Tongue (tissue), 2 donors: ENCODE results near the gene DNPH1. TPM values are rescaled to one million over a fixed set of nuclear protein-coding genes. Genes with fewer than 3 reads are reported as not detected.
A peak's percentile ranks its signal among the peaks of the same experiment; 100 is the strongest.

Experiments
- DNase-seq: peaks from one replicate; pipeline ENCODE4 v3.0.0-alpha.2; 2015
- total RNA-seq: library from RNA; depleted of rRNA; stranded (reverse); fragments of >200 nt; gene quantifications from one replicate; pipeline ENCODE4 v1.2.3, GENCODE V29; 2014

Gene DNPH1
- total RNA-seq, 1 donor from 2014 or later = 33.0 TPM

DNA sequence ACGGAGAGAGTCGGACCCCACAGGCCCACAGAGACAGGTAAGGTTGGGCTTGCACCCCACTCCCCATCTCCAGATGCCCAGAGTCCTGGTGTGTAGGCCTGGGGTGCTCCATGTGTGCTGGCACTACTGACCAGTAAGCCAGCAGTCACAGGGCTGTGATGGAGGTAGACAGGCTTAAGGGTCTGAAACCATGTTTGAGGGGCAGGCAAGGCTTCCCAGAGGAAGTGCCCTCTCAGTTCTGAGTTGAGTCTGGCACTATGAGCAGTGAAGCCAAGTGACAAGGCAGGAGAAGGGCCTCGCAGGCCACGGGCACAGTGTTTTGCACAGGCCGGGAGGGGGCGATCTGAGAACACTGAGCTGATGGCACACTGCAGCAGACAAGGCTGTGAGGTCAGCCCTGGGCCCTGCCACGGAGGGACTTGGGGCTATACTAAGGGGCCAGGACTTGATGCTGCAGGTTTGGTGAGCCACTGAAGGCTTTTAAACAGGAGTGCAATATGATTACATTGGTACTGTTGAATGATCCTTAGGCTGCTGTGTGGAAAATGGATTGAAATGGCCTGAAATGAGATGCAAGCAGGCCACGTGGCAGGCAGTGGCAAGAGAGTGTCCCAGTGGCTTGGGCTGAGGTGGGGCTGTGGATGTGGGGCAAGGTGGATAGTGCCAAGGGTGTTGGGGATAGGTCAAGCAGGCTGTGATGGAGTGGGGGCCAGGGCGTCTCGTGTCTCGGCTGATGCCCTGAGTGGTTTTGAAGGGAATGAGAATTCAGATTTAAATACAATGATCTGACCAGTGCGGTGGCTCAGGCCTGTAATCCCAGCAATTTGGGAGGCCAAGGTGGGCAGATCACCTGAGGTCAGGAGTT is 34.3 kb upstream of the DNPH1 start:
- peak; percentile 81 for DNase-seq

DNA sequence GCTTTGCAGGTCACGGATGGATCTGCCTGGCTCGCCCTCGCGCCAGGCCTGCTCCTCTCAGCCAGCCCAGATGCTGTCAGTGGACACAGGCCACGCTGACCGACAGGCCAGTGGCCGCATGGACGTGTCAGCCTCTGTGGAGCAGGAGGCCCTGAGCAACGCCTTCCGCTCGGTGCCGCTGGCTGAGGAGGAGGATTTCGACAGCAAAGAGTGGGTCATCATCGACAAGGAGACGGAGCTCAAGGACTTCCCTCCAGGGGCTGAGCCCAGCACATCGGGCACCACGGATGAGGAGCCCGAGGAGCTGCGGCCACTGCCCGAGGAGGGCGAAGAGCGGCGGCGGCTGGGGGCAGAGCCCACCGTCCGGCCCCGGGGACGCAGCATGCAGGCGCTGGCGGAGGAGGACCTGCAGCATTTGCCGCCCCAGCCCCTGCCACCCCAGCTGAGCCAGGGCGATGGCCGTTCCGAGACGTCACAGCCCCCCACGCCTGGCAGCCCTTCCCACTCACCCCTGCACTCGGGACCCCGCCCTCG is 33.6 kb upstream of the DNPH1 start:
- no peak for DNase-seq

DNA sequence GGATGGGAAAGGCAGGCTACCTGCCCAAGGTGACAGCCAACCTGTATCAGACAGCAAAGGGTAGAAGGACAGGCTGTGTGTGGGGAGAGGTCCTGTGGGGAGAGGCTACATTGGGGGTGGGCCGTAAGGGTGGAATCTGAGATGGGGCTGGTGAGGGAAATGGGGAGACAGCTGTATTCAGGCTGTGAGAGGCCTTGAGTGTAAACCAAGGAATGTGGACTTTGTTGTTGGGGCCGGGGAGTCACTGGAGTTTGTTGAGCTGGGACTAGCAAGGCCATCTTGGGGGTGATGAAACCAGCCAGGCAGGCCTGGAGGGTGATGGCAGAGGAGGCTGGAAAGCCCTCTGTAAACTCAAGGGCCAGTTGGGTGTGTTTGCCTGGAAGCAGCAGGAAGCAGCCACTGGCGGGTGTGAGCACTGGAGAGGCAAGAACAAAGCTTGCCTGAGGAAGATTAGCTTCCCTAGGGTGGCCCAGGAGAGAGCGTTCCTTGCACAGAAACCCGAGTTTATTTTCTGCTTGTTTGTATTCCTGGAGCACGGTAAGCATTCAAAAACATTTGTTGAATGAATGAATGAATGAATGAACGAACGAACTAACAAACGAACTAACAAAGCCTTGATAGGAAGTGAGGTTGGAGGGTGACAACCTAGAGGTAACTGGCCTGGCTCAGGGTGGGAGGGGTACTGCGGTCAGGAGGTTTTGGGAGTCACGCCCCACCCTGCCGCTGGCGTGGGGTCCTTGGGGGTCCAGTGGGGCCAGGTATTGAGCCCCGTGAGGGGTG is 32.9 kb upstream of the DNPH1 start:
- DNase-seq = no peak

DNA sequence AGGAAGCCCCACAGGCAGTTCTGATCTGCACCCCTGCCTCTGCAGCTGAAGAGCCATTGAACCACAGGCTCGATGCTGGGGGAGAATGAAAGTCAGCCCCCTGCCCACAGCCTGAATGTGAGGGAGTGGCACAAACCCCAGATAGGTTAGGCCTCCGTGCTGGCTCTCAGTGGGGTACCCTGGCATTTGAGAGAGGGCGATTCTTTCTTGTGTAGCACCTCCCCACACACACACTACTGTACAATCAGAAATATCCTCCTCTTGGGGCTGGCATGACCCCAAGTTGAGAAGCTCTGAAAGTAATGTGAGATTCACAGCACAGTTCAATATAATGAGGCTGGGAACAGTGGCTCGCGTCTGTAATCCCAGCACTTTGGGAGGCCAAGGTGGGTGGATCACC is 31.9 kb upstream of the DNPH1 start:
- no peak for DNase-seq

- no peak for DNase-seq
Observed at GRCh38 chr6:43260791-43261190, 31.5 kb upstream of the DNPH1 start.

GRCh38 chr6:43258807-43259686 is 29.8 kb upstream of the DNPH1 start:
- DNase-seq = no peak

DNA sequence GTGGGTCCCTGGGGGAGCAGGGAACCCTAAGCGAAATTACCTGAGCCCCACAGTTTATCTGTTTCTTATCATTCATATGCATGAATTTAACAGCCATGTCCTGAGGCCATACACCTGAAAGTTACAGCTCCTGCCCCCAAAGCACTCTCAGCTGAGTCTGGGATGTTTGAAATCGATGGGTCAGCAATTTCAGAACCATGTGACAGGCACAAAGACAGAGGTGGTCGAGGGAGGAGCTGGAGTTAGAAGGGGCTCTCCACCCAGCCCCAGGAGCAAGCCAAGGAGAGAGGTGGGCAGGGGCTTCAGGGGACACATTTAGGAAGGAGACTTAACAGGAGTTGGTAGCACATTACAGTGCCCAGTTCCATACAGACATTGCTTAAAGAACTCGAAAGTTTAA is 28.9 kb upstream of the DNPH1 start:
- DNase-seq = no peak

DNA sequence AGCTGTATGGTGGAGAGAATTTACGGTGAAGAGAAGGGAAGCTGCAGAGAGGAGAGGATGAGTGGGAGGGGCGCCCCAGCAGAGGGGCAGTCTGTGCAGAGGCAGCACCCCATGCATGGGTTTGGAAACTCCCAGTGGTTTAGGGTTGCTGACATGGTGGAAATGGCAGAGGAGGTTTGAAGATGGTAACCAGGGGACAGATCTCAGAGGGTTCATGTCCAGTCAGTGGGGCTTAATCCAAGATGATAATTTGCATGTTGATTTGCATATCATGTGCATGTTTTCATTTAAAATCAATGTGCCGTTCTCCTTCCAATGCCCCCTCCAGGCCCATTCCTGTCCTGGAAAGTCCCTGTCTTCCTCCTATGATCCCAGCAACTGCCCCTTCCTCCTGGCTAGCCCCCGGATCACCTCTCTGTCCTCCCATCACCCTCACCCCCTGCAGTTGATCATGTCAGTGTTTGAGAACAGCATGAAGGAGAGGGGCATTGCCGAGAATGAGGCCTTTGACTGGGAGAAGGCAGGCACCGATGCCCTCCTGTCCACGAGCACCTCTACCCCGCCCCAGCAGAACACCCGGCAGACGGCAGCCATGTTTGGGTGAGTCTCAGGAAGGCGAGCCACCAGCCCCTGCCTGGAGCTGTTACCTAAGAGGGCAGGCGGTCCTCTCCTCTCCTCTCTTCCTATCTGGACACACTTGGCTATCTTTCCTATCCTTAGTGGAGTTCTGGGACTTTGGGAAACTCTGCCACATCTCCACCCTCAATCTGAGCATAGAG is 28.3 kb upstream of the DNPH1 start:
- DNase-seq = no peak

- DNase-seq = no peak
Observed at GRCh38 chr6:43256670-43257366, 27.5 kb upstream of the DNPH1 start.

- no peak for DNase-seq
Observed at GRCh38 chr6:43255408-43256054, 26.2 kb upstream of the DNPH1 start.

DNA sequence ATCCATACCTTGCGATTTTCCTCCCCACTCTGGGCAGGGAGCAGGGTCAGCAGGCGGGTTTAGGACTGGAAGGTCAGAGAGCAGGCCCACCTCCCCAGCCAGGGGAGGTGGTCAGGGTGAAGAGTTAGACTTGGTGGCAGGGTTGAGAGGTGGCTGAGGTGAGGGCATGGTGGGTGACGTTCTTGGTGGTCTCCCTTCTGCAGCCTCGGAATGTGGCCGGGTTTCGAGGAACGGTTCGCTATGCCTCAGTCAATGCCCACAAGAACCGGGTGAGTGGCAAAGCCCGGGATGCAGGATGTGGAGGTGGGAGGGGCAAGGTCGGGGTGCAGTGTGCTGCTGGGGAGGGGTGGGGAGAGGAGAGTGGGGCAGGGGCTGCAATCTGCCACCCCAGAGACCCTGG is 25.6 kb upstream of the DNPH1 start:
- DNase-seq = no peak

GRCh38 chr6:43254138-43254817 is 25.0 kb upstream of the DNPH1 start:
- DNase-seq = no peak

DNA sequence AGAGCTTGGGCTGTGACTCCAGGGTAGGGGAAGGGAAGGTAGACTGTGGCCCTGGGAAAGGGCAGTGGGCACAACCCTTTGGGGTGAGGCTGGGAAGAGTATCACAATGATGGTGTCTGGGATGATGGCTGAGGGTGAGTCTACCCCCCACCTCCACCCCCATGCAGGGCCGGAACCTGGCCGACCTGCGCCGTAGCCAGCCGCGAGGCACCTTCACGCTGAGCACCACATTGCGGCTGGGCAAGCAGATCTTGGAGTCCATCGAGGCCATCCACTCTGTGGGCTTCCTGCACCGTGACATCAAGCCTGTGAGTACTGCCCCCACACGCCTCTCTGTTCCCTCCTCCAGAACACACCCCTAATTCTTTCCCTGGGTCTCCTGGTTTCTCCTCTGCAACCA is 24.1 kb upstream of the DNPH1 start:
- no peak for DNase-seq

GRCh38 chr6:43250992-43251373 is 21.7 kb upstream of the DNPH1 start:
- no peak for DNase-seq

DNA sequence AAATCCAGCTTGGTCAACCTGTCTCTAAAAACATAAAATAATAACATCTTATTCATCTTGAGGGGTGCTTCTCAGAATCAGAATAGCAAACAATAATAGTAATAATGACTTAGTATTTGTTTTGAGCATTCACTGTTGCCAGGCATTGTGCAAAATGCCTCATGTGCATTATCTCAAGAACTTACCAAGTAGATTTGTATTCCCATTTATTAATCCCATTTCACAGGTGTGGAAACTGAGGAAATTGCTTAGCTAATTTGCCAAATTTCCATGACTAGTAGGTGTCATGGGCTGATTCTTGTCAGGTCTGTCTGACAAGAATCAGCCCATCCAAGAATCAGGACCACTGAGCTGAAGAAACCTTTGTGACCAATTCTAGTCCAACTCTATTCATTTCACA is 19.5 kb upstream of the DNPH1 start:
- DNase-seq = no peak

DNA sequence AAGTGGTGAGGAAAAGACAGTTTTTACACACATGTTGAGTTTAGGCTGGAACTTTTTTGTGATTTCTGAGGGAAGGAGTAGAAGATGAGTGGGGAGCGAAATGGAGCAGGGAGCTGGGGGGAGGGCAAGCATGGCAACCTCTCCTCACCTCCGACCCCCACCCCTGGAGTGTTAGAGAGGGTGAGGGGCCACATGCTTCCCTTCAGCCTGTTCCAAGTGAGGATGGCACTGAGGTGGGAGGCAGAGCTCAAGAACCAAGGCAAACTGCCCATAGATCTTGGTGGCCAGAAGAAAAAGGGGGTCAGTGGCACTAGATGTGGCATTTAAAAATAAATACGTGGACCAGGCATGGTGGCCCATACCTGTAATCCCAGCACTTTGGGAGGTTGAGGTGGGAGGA is 18.8 kb upstream of the DNPH1 start:
- DNase-seq = no peak

DNA sequence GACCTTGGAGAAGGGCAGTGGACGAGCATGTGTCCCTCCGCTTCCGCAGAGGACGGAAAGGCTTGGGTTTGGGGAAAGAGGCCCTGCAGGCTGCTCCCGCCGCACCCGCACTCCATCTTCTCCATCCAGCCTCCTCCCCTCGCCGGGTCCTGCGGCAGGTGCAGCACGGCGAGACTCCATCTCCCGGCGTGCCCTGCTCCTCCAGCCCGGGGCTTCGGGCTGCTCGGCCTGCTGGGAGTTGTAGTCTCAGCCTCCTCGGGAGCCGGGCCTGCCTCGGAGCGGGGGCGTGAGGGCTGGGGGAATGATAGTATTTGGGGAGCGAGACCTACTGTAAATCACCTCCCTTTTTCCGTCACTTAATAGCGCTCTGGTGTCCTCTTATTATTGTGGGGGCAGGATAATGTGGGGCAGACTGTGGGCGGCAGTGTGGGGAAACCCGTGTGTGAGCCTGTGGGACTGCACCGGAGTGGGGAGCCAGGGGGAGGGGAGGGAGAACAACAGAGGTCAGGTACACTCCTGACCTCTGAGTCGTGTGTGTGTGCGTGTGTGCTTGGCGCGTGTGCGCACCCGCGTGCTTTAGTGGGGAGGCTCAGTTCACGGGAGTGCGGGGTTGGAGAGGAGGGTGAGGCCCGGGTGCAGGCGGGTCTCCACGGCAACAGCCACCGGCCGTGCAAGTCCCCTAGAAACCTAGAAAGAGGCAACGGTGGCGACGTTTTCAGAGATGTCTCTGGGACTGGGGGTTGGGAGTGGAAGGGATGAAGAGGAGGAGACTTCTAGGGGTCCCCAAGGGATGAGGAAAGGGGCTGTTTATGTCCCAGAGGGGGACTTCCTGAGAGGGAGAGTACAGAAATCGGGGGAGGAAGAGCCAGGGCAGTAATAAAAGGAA is 18.1 kb upstream of the DNPH1 start:
- DNase-seq = peak; percentile 77

DNA sequence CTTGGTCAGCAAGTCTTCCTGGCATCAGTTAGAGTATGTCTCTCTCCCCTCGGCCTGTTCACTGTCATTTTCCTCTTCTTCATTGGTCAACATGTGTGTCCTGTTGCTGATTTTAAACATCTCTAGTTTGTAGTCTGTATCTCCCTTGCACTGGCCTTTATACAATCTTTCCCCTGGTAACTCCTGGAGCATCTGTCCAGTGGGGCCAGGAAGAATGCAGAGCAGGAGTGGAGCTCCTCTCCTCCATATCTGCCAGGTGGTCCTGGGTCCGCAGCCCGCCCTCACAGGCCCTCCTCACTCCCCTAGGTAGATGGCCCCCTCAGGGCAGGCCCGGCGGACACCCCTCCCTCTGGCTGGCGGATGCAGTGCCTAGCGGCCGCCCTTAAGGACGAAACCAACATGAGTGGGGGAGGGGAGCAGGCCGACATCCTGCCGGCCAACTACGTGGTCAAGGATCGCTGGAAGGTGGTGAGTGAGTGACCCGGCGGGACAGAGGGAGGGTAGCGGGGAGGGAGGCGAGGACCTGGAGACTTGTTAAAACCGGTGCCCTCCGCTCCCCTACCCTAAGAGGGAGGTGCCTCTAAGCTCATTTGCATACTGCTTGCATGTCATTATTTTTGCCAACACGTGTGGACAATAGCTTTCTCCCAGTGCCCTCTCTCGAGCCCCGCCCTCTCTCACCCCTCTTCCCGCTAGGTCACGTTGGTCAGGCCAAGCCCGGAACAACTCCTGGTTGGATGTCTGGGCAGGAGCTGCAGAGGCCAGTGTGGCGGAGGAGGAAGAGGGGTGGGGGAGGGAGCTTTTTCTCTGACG is 17.2 kb upstream of the DNPH1 start:
- no peak for DNase-seq
